NK-92 treated with Interleukin-12 subunit alpha and Interleukin-12 subunit beta, amount 100 ng/mL, for 24 hours (cell line): ENCODE data around the gene VAMP7.
"Not testable (repeated sequence)": the region's sequence is repeated elsewhere in the genome, so short reads cannot be mapped to it uniquely, and the experiment has no call there.

Experiments
- DNase-seq: peaks from one replicate; lab custom pipeline; 2025; lab: John Stamatoyannopoulos, UW

VAMP7 gene

GRCh38 chrX:155907661-155908060 is 26.5 kb downstream of the VAMP7 start:
- DNase-seq, result not testable (repeated sequence)

GRCh38 chrX:155923200-155923599 is 42.1 kb downstream of the VAMP7 start:
- no peak for DNase-seq

- DNase-seq, result not testable (repeated sequence)
These were observed 49.9 kb downstream of the VAMP7 start for GRCh38 chrX:155930852-155931618.

GRCh38 chrX:155938132-155938531 is 57.0 kb downstream of the VAMP7 start:
- no peak for DNase-seq

GRCh38 chrX:155949098-155949497 is 68.0 kb downstream of the VAMP7 start:
- no peak for DNase-seq

GRCh38 chrX:155951237-155951789 is 70.2 kb downstream of the VAMP7 start:
- DNase-seq, result no peak

GRCh38 chrX:155953055-155953454 is 71.9 kb downstream of the VAMP7 start:
- DNase-seq, result no peak

GRCh38 chrX:155954793-155955192 is 73.6 kb downstream of the VAMP7 start:
- no peak for DNase-seq

- no peak for DNase-seq
These were observed 75.0 kb downstream of the VAMP7 start for GRCh38 chrX:155956099-155956498.

- no peak for DNase-seq
These were observed 75.5 kb downstream of the VAMP7 start for GRCh38 chrX:155956649-155957048.

- no peak for DNase-seq
These were observed 76.7 kb downstream of the VAMP7 start for GRCh38 chrX:155957843-155958242.

- DNase-seq, result no peak
These were observed 78.0 kb downstream of the VAMP7 start for GRCh38 chrX:155959018-155959587.

- DNase-seq, result no peak
These were observed 81.8 kb downstream of the VAMP7 start for GRCh38 chrX:155962906-155963305.

- peak; percentile 29 for DNase-seq
These were observed 85.7 kb downstream of the VAMP7 start for GRCh38 chrX:155966876-155967275.

- no peak for DNase-seq
These were observed 86.6 kb downstream of the VAMP7 start for GRCh38 chrX:155967653-155968325.

GRCh38 chrX:155968326-155968661 is 87.1 kb downstream of the VAMP7 start:
- no peak for DNase-seq

GRCh38 chrX:155968791-155969190 is 87.6 kb downstream of the VAMP7 start:
- DNase-seq, result no peak

- not testable (repeated sequence) for DNase-seq
These were observed 90.5 kb downstream of the VAMP7 start for GRCh38 chrX:155971658-155972057.

- DNase-seq, result not testable (repeated sequence)
These were observed 91.1 kb downstream of the VAMP7 start for GRCh38 chrX:155972241-155972640.

GRCh38 chrX:155983326-155983725 is 102.2 kb downstream of the VAMP7 start:
- DNase-seq, result no peak

GRCh38 chrX:155985208-155985607 is 104.1 kb downstream of the VAMP7 start:
- no peak for DNase-seq

- not testable (repeated sequence) for DNase-seq
These were observed 105.8 kb downstream of the VAMP7 start for GRCh38 chrX:155986995-155987394.

- no peak for DNase-seq
These were observed 107.7 kb downstream of the VAMP7 start for GRCh38 chrX:155988859-155989258.
